ENCODE measurements around the gene CREG1. TPM values are rescaled to one million over a fixed set of nuclear protein-coding genes. Genes with fewer than 3 reads are reported as not detected.

Gene CREG1
- 136 and 144 TPM in 2 replicates for total RNA-seq

GRCh38 chr1:167553136-167554027 lies at the start of gene CREG1:
Gene CREG1 (minus strand): TSS chr1:167553762.

DNA sequence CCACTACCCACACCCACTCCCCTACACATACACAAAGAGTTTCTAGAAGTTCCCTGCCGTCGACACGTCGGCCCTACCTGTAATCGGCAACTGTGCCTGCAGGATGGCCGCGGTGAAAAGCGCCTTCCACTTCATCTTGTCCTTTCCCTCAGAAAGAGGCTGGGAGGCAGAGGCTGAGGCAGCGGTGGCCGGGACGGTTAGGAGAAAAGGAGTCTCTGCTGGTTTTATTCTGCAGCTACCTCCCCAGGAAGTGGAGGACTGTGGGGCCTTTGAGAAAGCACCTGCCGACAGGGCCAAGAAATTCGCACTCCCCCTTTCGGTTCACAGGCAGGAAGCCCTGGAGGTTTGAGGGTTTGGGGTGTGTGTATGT lies 35.2 kb downstream of the CREG1 start, which contains the start of gene CD247:
TSS of gene CD247 (minus strand) at position 199 of the 370 bp plus-strand sequence. CDS start at position 135, 64 bp downstream.

Other genes with a start within 250 kb of the CREG1 start
- not detected in 2 replicates for gene CD247, start 35.2 kb downstream of the CREG1 start, total RNA-seq
- gene RCSD1, start 76.5 kb upstream of the CREG1 start, total RNA-seq, result 1.7 and 8.5 TPM in 2 replicates
- gene MPZL1, start 168.2 kb upstream of the CREG1 start, total RNA-seq, result 96.4 and 118 TPM in 2 replicates

Data from pericardium fibroblast (primary cell).